Measurements from ENCODE around the gene MAPK11.

Gene MAPK11

DNA sequence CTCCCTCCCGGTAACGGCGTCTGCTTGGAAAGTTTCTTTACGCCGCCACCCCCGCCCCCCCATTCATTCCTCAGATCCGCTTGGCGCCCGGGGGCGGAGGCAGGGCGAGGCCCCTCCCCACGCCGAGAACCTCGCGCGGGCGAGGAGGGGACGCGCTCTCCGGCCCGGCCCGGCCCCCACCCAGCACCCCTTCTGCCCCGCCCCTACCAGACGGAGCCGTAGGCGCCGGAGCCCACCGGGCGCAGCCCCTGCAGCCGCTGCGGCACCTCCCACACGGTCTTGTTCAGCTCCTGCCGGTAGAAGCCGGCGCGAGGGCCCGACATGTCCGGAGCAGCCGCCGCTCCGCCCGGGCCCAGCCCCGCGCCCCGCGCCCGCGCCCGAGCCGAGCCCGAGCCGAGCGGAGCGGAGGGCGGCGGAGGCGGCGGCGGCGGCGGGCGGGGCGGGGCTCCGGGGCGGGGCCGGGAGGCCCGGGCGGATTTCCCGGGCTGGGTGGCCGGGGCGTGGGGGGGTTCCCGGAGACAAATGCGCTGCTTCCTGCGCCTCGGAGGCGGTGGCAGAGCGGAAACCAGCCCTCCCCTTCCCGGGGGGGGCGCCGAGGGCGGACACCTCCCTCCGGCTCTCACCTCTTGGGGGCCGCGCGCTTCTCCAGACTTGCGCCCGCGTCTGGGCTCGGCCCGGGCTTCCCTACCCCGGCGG is at the start of gene MAPK11:
MAPK11 (minus strand) TSS at position 411 of the 696 bp plus-strand sequence; CDS start at position 323, 88 bp downstream.
- H3K4me3 Mint-ChIP-seq, result peak within 1 kb of the TSS; percentile 78
- peak; percentile 63 for ATAC-seq
- H3K27me3 Mint-ChIP-seq, result no peaks in the 10 kb centered on the region
- H3K27ac Mint-ChIP-seq, result no peak within 1 kb of the TSS
- H3K36me3 Mint-ChIP-seq, result no peaks in the 10 kb centered on the region
- H3K4me1 Mint-ChIP-seq, result peaks cover 34% of the 10 kb centered on the region
- no peaks in the 10 kb centered on the region for H3K9me3 Mint-ChIP-seq

DNA sequence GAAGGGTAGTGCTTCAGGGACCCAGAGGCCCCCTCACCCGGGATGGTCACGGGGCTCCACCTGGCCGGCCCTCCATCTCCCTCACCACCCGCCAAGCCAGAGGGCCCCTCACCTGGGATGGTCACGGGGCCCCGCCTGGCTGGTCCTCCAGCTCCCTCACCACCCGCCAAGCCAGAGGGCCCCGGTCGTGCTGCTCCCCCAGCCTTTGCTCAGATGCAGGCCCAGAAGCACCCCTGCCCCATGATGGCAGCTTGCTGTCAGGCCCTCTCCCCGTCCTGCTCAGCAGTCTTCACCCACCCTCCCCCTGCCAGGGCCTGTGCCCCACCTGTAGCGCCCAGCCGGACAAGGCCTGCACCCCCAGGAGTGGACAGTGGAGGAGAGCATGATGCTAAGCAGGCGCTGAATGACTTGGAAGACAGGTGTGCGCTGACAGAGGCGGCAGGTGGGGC is 49.3 kb upstream of the MAPK11 start:
- H3K4me3 Mint-ChIP-seq, result no peak overlapping the region
- H3K27ac Mint-ChIP-seq, result peak overlapping the region; percentile 19
- no peak for ATAC-seq
- H3K27me3 Mint-ChIP-seq, result no peaks in the 10 kb centered on the region
- peaks cover 39% of the 10 kb centered on the region for H3K4me1 Mint-ChIP-seq
- no peaks in the 10 kb centered on the region for H3K9me3 Mint-ChIP-seq
- no peaks in the 10 kb centered on the region for H3K36me3 Mint-ChIP-seq

DNA sequence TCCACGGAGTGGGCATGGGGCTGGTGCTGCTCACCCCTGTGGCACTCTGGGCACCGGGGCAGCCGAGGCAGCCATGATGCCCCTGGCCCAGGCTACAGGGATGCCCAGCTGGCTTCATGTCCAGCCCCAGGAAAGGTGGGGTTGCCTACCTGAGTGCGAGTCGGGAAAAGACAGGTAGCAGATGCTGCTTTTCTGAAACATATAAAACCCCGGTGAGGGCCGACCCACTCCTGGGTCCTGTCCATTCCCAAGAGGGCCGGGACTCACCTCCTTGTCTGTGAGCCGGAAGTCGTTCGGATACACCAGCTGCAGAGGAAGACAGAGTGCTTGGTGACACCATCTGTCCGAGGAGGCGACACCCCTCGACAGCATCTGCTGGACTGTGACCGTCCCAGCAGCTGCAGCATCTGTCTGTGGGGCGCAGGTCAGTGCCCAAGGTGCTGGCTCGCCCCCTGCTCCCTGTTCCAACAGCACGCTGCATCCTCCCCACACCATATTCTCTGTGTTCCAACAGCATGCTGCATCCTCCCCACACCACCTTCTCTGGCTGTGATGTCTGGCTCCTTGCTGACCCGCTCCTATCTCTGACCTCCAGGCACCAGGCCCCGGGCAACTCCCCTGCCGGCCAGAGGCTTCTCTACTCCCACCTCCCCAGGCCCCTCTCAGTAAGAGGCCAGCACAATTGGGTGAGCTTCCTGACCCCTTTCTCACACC is 48.7 kb upstream of the MAPK11 start:
- H3K27ac Mint-ChIP-seq, result peak overlapping the region; percentile 19
- no peak overlapping the region for H3K4me3 Mint-ChIP-seq
- H3K9me3 Mint-ChIP-seq, result no peaks in the 10 kb centered on the region
- peaks cover 46% of the 10 kb centered on the region for H3K4me1 Mint-ChIP-seq
- no peaks in the 10 kb centered on the region for H3K36me3 Mint-ChIP-seq
- no peak for ATAC-seq
- H3K27me3 Mint-ChIP-seq, result no peaks in the 10 kb centered on the region

DNA sequence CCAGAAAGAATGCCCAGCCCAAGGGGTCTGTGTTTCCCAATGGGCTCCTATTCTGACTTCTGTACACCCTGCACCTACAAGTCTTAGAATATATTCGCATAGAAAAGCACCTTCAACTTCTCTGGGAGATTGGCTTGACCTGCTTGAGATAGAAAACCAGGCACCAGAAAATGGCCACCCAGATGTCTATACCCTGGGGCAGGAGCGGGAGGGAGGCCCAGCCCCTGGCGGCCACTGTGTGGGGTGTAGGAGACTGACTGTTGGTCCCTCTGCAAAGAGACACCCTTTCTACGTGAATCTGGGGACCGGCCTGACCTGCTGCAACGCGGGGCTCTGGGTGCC is 48.1 kb upstream of the MAPK11 start:
- Mint-ChIP-seq H3K36me3 (no peaks in the 10 kb centered on the region), H3K4me3 (no peak overlapping the region)

DNA sequence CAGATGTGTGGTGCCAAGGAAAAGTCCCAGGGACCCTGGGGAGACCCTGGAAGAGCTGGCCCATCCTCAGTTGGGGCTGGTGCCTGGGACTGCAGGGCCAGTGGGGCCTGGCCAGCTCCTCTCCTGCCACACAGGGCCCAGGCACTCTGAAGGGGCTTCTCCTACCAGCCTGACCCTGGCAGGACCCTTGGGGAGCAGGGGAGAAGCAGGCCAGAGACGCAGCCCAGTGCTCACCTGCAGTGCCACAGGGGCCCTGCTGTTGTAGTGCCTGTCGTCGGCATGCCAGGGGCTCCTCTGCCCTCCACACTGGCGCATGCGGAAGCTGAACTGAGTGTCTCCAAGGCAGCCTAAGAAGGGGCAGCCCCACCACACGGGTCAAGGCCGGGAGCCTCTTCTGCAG is 47.5 kb upstream of the MAPK11 start:
- Mint-ChIP-seq H3K27ac (peak overlapping the region; percentile 42), H3K9me3 (no peaks in the 10 kb centered on the region), H3K4me1 (peaks cover 54% of the 10 kb centered on the region), H3K36me3 (no peaks in the 10 kb centered on the region), H3K27me3 (no peaks in the 10 kb centered on the region), H3K4me3 (no peak overlapping the region)
- no peak for ATAC-seq

More for the DNA sequence above, 48.1 kb upstream of the MAPK11 start:
- no peak for ATAC-seq
- no peaks in the 10 kb centered on the region for H3K27me3 Mint-ChIP-seq
- no peaks in the 10 kb centered on the region for H3K9me3 Mint-ChIP-seq
- peaks cover 51% of the 10 kb centered on the region for H3K4me1 Mint-ChIP-seq
- H3K27ac Mint-ChIP-seq, result no peak overlapping the region

DNA sequence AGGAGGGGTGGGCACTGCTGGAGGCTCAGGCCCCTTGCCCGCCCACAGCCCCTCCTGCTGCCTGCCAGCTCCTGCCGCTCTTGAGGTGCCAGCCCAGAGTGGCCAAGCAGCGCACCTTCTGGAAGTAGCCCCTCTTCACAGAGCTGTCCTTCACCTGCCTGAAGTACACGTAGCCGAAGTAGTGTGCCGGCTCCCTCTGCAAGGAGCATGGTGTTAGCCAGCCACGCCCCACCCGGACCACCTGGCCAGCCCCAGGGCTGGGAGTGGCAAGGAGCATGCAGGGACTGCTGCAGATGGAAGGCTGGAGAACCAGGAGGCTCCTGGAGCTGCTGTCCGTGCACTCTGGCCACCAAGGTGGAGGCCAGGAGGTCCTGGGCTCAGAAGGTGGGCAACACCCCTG is 47.0 kb upstream of the MAPK11 start:
- H3K9me3 Mint-ChIP-seq, result no peaks in the 10 kb centered on the region

DNA sequence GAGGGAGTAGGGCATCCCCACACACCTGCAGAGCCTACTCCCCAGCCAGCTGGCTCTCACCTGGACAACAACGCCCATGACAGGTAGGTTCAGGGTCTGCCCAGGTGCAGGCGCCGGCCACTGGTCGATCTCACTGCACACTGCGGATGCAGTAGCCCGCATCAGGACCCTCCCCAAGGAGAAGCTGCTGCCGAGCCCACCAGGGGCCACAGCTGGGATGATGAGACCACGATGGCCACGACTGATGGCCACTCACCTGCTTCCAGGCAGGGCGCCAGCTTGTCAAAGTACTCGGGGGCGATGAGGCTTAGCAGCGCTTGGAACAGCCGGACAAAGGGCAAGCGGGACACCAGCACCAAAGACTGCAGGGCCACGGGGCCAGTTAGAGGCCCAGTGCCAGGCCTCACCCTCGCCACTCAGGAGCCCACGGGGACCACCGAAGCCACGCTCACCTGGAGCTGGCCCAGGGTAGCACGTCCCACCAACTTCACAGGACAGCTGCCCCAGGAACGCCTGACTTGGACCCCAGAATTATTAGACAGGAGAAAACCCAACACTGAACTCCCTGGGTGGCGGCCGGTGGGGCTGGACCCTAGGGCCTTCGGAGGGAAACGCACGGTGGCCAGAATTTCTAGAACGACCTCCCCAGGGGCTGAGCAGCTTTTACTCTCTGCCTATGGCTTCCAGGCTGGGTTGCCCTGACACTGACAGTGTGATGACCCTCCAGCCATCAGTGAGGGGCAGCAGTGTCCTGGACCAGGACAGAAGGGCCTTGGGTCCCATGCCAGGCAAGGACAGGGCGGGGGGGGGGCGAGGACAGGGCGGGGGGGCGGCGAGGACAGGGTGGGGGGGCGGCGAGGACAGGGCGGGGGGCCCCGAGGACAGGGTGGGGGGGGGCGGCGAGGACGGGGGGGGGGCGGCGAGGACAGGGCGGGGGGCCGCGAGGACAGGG is 46.2 kb upstream of the MAPK11 start:
- Mint-ChIP-seq H3K36me3 (no peaks in the 10 kb centered on the region), H3K4me1 (peaks cover 59% of the 10 kb centered on the region), H3K27me3 (no peaks in the 10 kb centered on the region), H3K27ac (peak overlapping the region; percentile 35), H3K4me3 (no peak overlapping the region), H3K9me3 (no peaks in the 10 kb centered on the region)
- ATAC-seq, result no peak

More for the DNA sequence above, 47.0 kb upstream of the MAPK11 start:
- Mint-ChIP-seq H3K27ac (no peak overlapping the region), H3K36me3 (no peaks in the 10 kb centered on the region), H3K4me1 (peaks cover 54% of the 10 kb centered on the region), H3K27me3 (no peaks in the 10 kb centered on the region), H3K4me3 (no peak overlapping the region)
- no peak for ATAC-seq

DNA sequence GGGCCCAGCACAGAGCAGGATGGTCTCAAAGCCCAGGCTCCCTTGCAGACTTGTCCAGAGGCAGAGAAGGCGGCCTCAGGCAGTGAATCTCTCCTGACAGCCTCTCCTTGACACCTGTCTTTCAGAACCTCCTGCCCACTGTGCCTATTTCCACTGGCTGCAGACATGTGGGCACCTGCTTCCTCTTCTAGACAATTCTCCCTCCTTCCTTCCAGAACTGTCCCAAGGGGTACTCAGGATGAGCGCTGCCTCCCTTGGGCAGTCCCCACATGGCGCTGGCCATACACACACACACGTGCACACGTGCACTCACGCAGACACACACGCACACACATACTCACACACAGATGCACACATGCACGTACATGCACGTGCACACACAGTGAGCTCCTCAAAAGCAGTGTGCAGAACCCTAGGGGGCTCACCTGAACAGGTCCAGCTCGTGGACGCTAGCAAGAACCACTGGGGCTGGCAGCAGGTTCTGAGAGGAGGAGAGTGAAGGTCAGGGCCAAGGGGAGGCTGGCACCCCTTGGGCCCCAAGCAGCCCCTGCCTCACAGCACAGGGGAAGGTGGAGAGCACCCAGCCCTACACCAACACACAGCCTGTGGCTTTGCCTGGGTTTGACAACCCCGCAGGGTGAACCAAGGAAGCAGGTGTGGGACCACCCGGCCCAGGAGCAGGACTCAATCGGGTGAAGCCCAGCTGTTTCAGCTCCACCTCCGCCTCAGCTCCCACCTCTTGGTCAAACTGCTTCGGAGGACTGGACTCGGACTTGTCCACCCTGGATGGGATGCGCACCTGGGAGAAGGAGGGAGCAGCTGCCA is 45.3 kb upstream of the MAPK11 start:
- Mint-ChIP-seq H3K9me3 (no peaks in the 10 kb centered on the region), H3K27ac (peak overlapping the region; percentile 87), H3K4me1 (peaks cover 57% of the 10 kb centered on the region), H3K4me3 (peak overlapping the region; percentile 52), H3K27me3 (no peaks in the 10 kb centered on the region), H3K36me3 (no peaks in the 10 kb centered on the region)
- peak; percentile 21 for ATAC-seq

DNA sequence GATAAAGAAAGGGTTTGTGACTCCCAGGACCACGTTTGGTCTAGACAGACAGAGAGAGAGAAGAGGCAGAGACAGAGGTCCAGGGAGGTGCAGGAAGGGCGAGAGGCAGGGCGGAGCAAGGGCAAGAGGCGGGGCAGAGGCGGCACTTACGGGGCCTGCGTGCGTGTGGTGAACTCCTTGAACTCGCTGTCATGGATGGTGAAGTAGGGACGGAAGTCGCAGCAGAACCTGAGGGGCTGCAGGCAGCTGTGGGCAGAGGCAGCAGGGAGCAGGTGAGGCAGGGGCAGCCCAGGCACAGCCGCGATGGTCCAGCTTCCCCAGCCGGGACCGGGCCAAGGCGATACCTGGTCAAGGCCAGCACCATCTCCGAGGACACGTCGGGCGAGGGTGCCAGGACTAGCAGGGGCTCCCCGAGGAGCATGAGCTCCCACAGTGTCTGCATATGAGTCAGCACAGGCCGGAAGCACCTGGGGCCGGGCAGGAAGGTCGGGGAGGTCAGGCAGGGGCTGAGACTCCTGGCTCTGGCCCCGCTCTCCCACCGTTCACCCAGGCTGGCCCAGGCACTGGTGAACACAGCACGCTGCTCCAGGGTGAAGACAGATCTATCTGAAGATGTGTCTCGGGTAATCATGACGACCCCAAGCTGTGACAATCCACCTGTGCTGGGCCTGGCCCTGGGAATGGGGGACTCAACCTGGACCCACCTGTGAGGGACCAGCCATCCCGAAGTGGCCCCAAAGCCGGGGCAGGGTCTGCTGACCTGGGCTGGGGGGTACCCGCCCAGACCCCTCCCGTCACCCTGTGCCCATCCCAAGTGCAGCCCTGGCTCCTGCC is 44.5 kb upstream of the MAPK11 start:
- ATAC-seq, result peak; percentile 91
- H3K27me3 Mint-ChIP-seq, result no peaks in the 10 kb centered on the region
- peak overlapping the region; percentile 78 for H3K4me3 Mint-ChIP-seq

DNA sequence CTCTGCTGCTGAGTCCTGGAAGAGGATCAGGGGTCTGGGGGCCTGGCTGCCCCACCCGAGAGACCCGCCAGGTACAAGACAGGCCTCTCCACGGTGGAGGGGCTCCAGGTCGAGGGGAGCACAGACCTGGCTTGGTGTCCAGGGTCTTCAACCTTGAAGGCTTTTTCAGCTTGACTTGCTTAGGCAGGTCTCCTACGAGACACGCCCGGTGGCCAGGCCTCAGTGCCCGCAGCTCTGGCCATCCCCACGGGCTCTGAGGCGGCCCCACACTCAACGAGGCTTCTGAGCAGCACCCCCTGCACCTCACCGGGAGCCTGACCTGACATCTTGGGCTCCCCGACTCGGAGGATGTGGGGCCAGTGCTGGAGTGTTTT is 43.9 kb upstream of the MAPK11 start:
- H3K9me3 Mint-ChIP-seq, result no peaks in the 10 kb centered on the region
- H3K4me3 Mint-ChIP-seq, result peak overlapping the region; percentile 78
- H3K27ac Mint-ChIP-seq, result peak overlapping the region; percentile 87
- H3K27me3 Mint-ChIP-seq, result no peaks in the 10 kb centered on the region
- H3K4me1 Mint-ChIP-seq, result peaks cover 50% of the 10 kb centered on the region
- no peaks in the 10 kb centered on the region for H3K36me3 Mint-ChIP-seq
- ATAC-seq, result no peak

More for the DNA sequence above, 44.5 kb upstream of the MAPK11 start:
- H3K9me3 Mint-ChIP-seq, result no peaks in the 10 kb centered on the region
- peak overlapping the region; percentile 87 for H3K27ac Mint-ChIP-seq
- no peaks in the 10 kb centered on the region for H3K36me3 Mint-ChIP-seq
- H3K4me1 Mint-ChIP-seq, result peaks cover 53% of the 10 kb centered on the region

DNA sequence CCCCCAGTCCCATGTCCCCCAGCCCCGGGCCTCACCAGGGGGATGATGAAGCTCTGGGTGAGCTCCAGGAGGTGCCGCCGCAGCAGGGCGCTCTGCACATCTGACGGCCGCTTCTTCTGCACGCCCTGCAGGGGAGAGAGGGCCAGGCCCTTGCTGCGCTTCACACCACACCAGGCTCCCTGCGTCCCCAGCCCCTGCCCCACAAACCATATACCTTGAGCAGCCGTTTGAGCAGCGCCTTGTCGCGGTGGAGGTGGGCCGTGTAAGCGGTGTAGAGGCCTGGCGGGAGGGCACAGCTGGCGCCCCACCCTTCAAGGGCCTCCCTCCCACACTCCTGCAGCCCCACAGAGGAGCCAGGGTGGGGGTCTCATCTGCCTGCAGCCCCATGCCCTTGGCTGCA is 43.4 kb upstream of the MAPK11 start:
- Mint-ChIP-seq H3K9me3 (no peaks in the 10 kb centered on the region), H3K4me3 (peak overlapping the region; percentile 78), H3K27ac (peak overlapping the region; percentile 87), H3K27me3 (no peaks in the 10 kb centered on the region), H3K4me1 (peaks cover 50% of the 10 kb centered on the region), H3K36me3 (no peaks in the 10 kb centered on the region)
- no peak for ATAC-seq

DNA sequence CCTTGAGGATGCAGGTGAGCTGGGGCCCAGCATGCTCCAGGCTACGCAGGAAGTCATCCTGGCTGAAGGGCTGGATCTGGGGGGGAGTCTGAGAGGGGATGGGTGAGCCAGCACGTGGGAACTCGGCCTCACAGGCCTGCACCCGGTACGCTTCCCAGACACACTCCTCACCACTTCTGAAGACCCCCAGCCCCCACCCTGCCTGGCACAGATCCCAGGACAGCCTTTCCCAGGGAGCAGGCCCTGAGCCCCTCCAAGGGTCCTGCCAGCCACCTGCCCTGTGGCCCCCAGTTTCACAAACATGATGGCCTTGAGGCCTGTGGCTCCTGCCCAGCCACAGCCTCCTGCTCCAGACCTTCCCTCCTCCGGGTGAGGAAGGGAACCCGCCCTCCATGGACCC is 42.8 kb upstream of the MAPK11 start:
- peaks cover 46% of the 10 kb centered on the region for H3K4me1 Mint-ChIP-seq
- ATAC-seq, result no peak
- H3K27me3 Mint-ChIP-seq, result no peaks in the 10 kb centered on the region
- no peak overlapping the region for H3K4me3 Mint-ChIP-seq
- no peaks in the 10 kb centered on the region for H3K9me3 Mint-ChIP-seq
- H3K27ac Mint-ChIP-seq, result no peak overlapping the region
- no peaks in the 10 kb centered on the region for H3K36me3 Mint-ChIP-seq

DNA sequence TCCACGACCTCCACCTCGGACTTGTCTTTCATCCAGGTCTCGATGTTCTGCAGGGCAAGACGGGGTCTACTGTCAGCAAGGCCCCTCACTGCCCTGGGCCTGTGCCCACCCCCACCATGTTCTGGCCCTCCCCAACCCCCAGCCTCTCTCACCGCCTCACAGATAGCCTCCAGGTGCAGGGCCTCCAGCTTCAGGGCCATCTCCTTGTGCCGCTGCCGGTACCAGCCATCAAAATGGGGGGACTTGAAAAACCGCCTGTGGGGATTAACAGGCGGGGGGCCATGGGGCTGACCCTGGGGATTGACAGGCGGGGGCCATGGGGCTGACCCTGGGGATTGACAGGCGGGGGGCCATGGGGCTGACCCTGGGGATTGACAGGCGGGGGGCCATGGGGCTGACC is 42.2 kb upstream of the MAPK11 start:
- no peaks in the 10 kb centered on the region for H3K9me3 Mint-ChIP-seq
- no peaks in the 10 kb centered on the region for H3K27me3 Mint-ChIP-seq
- no peaks in the 10 kb centered on the region for H3K36me3 Mint-ChIP-seq
- no peak overlapping the region for H3K4me3 Mint-ChIP-seq
- no peak overlapping the region for H3K27ac Mint-ChIP-seq
- no peak for ATAC-seq
- H3K4me1 Mint-ChIP-seq, result peaks cover 40% of the 10 kb centered on the region
